ENCODE measurements around the gene SPINT1. TPM values are rescaled to one million over a fixed set of nuclear protein-coding genes. Genes with fewer than 3 reads are reported as not detected.

The SPINT1 gene
- polyA plus RNA-seq, 1 donor, result 0.49 TPM

DNA sequence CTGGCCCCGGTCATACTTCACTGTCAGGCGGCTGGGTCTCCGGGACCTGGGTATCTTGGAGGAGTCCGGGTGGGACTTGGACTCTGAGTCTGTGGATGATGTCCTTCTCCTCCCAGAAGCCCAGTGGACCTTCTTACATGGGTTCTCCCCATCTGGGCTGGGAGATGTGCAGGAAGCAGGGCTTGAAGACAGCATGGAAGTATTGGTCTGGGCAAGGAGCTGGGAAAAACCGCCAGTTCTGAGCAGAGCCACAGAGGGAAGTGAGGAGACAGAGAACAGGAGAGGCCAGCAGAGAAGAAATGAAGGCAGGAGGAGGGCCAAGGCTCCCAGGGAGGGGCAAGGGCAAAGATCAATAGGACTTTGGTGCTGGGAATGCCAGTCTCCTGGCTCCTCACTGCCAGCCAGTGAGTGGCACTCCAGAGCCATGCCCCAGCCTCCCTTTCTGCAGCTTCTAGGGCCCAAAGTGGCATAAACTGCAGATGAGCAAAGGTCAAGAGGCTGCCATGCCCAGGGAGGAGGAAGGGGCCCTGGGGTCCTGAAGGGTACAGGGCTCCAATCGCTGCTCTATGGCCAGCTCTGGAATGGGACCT is 15.3 kb upstream of the SPINT1 start, which contains the start of gene PPP1R14D:
PPP1R14D (minus strand) TSS at position 262 of the 590 bp plus-strand sequence; CDS start at position 195, 67 bp downstream.
- DNase-seq (ENCODE audit: low read depth), result no peak

DNA sequence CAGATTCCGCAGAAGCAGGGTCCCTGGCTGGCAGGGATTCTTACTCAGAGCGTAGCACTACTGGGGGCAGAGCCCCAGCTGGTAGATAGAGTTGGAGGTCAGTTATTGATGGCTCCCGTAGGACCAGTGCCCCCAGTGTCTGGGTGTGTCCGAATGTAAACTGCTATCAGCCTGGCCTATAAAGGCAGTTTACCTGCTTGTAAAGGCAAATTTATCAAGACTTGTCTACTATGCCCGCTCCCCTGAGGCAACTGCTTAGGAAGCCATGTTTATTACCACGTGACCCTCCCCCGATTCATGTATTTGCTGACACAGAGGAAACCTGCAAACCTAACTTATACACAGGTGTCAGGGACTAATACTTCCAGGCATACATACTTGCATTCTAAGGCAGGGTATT is 14.7 kb upstream of the SPINT1 start:
- DNase-seq (ENCODE audit: low read depth), result no peak

GRCh38 chr15:40830884-40831283 is 13.0 kb upstream of the SPINT1 start:
- no peak for DNase-seq (ENCODE audit: low read depth)

GRCh38 chr15:40831861-40832260 is 12.0 kb upstream of the SPINT1 start:
- DNase-seq (ENCODE audit: low read depth), result no peak

GRCh38 chr15:40832903-40833302 is 10.9 kb upstream of the SPINT1 start:
- no peak for DNase-seq (ENCODE audit: low read depth)

DNA sequence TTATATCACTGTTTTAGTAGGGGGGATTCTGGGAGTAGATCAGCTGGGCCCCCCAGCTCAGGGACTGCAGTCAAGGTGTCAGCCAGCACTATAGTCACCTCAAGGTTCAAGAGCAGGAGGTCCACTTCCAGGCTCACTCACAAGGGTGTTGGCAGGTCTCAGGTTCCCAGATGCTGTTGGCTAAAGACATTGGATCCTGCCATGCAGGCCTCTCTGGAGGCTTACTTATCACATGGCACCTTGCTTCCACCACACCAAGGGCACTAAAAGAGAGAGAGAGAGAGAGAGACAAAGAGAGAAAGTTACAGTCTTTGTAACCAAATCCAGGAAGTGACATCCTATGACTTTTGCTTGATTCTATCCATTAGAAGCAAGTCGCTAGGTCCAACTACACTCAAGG is 7.8 kb upstream of the SPINT1 start:
- DNase-seq (ENCODE audit: low read depth), result no peak

GRCh38 chr15:40838756-40839155 is 5.1 kb upstream of the SPINT1 start:
- no peak for DNase-seq (ENCODE audit: low read depth)

GRCh38 chr15:40841741-40842140 is 2.1 kb upstream of the SPINT1 start:
- DNase-seq (ENCODE audit: low read depth), result no peak

DNA sequence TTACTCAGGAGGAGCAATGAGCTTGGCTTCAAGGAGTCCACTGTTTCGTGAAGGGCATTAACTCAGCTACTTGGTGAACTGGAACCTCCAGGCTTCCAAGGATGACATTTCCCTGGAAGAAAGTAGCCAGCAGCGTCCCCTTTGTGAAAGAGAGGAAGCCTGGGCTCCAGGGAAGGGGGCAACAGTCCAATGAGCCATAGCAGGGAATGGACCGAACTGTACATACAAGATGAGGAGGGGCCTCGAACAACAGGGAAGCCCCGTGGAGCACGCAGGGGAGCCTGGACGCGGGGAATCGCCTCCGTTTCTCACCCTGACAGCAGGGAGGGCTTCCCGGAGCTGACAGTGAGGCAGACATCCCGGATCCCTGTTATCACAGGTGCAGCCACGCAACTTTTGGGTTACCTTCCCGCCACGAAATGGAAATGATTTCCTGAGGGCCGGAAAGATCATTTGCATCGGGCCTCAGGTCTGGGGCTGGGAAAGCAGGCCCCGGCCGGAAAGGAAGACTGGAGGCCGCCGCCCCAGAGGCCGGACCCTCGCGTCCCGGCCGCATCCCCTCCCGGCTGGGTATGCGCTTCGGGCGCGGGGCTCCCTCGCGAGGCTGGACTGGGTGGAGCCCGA is 475 bp upstream of the SPINT1 start:
- DNase-seq (ENCODE audit: low read depth), result no peak

DNA sequence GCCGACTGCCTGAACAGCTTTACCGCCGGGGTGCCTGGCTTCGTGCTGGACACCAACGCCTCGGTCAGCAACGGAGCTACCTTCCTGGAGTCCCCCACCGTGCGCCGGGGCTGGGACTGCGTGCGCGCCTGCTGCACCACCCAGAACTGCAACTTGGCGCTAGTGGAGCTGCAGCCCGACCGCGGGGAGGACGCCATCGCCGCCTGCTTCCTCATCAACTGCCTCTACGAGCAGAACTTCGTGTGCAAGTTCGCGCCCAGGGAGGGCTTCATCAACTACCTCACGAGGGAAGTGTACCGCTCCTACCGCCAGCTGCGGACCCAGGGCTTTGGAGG is 815 bp downstream of the SPINT1 start:
- DNase-seq (ENCODE audit: low read depth), result no peak

DNA sequence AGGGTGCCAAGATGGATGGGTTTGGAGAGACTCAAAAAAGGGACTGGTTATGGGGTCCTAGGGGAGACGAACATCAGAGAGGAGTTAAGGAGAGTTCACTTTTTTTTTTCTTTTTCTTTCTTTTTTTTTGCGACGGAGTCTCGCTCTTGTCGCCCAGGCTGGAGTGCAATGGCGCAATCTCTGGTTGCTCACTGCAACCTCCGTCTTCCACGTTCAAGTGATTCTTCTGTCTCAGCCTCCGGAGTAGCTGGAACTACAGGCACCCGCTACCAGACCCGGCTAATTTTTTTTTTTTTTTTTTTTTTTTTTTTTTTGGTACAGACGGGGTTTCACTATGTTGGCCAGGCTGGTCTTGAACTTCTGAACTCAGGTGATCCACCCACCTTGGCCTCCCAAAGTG is 1.2 kb downstream of the SPINT1 start:
- DNase-seq (ENCODE audit: low read depth), result no peak

DNA sequence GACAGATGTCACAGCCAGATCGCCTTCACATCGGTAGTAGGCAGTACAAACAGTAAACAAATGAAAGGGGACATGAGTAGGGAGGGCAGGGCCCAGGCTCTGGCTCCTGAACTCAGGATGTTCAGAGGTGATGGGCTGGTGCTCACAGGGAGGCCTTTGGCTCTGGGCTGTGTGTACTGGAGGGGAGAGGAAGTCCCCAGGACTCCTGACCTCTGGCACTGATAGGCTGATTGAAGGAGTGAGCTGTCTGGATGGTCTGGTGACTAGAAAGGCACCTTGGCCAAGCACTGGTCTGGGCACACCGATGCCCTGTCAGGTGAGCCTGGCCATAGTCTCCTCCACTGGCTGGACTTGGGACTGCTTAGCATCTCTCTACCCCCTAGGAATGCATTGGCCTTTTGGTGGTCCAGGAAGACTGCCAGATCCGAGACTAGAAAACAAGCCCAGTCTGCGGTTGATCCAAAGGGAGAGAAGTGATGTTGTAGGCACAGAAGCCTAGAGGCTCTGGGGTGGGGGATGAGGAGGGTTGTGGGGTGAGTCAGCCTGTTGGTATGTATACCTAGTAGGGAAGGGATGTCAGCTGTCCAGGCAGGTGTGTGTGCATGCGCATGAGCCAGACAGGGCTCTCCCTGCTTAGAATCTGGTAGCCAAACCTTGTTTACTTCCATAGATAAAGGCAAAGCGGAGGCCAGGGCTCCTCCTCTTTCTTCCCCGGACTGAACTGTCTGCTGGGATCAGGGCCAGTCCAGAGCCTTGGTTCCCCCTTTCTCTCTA is 1.9 kb downstream of the SPINT1 start:
- DNase-seq (ENCODE audit: low read depth), result no peak

DNA sequence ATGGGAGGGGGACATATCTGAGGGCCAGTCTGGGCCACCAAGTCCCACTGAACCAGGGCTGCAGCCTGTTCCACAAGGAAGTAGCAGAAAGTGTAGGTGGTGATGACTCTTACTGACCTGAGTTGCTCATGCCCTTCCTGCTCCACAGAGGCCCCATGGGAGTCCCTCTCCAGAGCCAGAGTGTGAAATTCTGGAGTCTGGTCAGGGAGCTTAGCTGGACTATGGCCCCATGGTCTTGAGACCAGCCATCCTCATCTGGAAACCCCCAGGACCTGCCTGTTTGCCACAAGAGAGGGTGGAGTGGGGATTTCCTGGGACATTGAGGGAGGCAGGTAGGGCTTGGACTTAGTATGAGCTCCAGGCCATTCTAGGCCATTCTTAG is 3.0 kb downstream of the SPINT1 start:
- DNase-seq (ENCODE audit: low read depth), result no peak

DNA sequence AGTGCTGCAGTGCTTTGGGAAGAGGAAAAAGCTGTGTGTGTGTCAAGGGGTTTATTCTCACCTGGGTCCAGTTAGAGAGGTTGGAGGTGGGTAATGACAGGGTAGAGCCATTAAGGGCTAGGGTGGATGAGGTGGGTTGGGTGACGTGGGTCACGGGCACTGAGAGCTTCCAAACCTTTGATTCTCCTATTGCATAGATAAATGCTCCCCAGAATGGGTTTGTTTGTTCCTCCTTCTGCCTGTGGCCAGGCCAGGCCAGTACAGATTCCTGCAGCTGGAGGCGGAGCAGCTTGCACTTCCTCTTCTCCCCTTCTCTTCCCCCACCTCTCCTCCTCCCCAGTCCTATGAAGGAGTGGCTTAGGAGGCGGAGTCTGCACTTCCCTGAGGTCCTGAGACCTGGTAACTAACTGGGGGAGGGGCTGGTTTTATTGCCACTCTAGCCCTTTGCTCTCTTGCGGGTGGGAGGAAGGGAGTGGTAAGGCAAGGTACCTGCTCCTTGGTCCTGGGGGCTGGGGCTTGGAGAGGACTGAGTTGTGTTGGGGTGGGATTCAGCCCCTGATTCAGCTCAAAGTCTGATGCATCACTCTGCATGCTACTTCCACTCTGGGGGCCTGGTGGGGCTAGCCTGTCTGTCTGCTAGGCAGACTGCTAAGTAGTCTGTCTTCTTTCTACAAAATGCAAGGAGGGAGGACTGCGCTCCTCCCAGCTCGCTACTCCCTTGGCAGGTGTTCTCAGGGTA is 3.5 kb downstream of the SPINT1 start:
- no peak for DNase-seq (ENCODE audit: low read depth)

GRCh38 chr15:40850576-40851112 is 6.8 kb downstream of the SPINT1 start:
- DNase-seq (ENCODE audit: low read depth), result no peak

DNA sequence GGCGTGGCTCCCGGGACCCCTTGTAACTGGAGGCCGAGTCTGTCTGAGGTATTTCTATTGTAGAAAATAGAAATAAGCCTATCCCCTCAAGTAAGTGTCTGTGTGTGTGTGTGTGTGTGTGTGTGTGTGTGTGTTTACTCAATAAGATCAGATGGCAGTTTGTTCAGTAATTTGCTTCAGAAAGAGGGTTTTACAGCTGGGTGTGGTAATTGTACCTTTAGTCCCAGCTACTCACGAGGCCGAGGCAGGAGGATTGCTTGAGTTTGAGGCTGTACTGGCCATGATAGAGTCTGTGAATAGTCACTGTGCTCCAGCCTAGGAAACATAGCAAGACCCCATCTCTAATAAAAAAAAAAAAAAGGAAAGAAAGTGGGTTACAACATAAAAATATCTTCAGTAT is 8.7 kb downstream of the SPINT1 start:
- DNase-seq (ENCODE audit: low read depth), result no peak

- DNase-seq (ENCODE audit: low read depth), result no peak
Measured at GRCh38 chr15:40853241-40853890, 9.5 kb downstream of the SPINT1 start.

GRCh38 chr15:40854161-40854560 is 10.3 kb downstream of the SPINT1 start:
- no peak for DNase-seq (ENCODE audit: low read depth)

- DNase-seq (ENCODE audit: low read depth), result no peak
Measured at GRCh38 chr15:40855706-40856234, 11.9 kb downstream of the SPINT1 start.

DNA sequence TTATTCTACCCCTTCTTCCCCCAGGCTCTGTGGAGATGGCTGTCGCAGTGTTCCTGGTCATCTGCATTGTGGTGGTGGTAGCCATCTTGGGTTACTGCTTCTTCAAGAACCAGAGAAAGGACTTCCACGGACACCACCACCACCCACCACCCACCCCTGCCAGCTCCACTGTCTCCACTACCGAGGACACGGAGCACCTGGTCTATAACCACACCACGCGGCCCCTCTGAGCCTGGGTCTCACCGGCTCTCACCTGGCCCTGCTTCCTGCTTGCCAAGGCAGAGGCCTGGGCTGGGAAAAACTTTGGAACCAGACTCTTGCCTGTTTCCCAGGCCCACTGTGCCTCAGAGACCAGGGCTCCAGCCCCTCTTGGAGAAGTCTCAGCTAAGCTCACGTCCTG is 12.9 kb downstream of the SPINT1 start:
- DNase-seq (ENCODE audit: low read depth), result no peak

GRCh38 chr15:40857601-40858341 is 13.9 kb downstream of the SPINT1 start:
- DNase-seq (ENCODE audit: low read depth), result no peak

Measured in forelimb muscle (tissue), 1 donor.